Mesenteric fat pad (tissue), 1 donor: Measurements from ENCODE around the gene THAP4. TPM values are rescaled to one million over a fixed set of nuclear protein-coding genes. Genes with fewer than 3 reads are reported as not detected.
"Not testable (repeated sequence)": the region's sequence is repeated elsewhere in the genome, so short reads cannot be mapped to it uniquely, and the experiment has no call there.

Experiments
- DNase-seq: peaks from one replicate; pipeline ENCODE4 v3.0.0-alpha.2; 2020; ENCODE audit warnings: low spot score
- total RNA-seq: library from RNA; stranded (reverse); fragmentation: NEBNext Ultra II Directional; extraction: Animal tissue kit (Norgen Biotek cat#: 25700); gene quantifications from one replicate; pipeline ENCODE4 v1.2.1, GENCODE V29; 2021
- donor health status: DM: yes; HTN: yes; CAD: no.

The THAP4 gene
- total RNA-seq, 1 donor from 2014 or later = 48.7 TPM

GRCh38 chr2:241665731-241666440 lies 28.9 kb upstream of the THAP4 start:
- DNase-seq = no peak

- not testable (repeated sequence) for DNase-seq
Observed at GRCh38 chr2:241662731-241663130, 25.8 kb upstream of the THAP4 start.

GRCh38 chr2:241660593-241661213 lies 23.7 kb upstream of the THAP4 start:
- DNase-seq = no peak

DNA sequence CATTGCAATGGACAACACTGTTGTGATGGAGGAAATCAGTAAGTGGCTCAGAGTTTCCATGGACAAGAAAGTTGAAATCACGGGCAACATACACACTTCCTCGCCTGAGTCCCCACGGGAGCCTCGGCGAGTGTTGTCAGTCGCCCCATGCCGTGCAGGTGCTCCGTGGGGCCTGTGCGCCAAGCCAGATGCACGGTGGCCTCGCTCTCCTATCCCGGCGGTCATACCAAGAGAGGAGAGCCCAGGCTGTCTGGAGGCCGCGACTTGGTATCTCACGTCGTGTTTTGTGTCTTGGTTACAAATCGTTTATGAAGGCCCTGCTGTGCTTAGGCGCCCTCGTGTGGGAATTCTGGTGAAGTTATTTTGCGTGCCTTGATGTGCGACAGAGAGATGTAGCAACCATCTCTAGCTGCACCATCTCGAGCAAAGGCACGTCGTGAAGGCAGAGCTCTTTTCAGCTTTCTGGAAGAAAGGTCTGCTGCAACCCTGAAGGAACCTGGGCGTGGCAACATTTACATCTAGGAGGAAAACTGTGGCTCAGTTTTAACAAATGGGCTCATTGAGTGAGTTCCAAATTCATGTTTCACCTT lies 22.3 kb upstream of the THAP4 start:
- DNase-seq = no peak

DNA sequence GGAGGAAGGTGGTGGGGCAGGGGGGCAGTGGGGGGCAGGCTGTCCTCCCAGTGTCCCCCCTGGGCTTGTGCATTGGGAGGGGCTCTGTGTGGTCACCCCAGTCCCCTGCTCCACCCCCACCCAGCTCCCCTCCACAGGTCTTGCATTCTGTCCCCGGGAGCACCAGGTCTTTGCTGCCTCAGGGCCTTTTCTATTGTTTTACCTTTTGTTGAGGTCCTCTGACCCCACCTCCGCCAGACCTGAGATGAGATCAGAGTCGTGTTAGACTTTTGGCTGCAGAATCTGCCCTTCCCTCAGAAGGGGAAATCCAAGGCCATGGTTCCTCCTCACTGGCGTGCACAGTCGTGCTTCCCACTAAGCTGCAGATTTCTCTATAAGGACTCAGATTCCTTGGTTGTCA lies 21.3 kb upstream of the THAP4 start:
- no peak for DNase-seq

- DNase-seq = no peak
Observed at GRCh38 chr2:241657786-241658254, 20.9 kb upstream of the THAP4 start.

- no peak for DNase-seq
Observed at GRCh38 chr2:241656190-241656741, 19.3 kb upstream of the THAP4 start.

GRCh38 chr2:241655516-241656189 lies 18.7 kb upstream of the THAP4 start:
- no peak for DNase-seq

DNA sequence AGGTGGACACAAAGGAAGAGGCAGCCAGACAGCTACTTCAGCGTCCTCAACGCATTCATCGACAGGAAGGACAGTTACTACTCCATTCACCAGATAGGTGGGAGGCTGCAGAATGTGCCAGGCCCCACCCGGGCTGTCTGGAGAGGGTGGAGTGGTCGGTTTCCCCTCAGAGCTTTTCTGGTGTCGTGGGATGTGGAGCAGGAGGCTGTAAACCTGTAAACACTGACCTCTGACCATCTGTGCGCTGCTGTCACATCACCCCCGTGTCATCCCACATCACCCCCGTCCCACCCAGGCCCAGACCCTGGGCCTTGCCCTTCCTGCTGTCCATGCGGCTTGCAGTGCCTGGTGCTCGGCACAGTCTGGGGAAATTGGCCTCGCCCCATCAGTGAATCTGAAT lies 17.6 kb upstream of the THAP4 start:
- DNase-seq = no peak

- no peak for DNase-seq
Observed at GRCh38 chr2:241653210-241653750, 16.3 kb upstream of the THAP4 start.

GRCh38 chr2:241652722-241653121 lies 15.8 kb upstream of the THAP4 start:
- no peak for DNase-seq

DNA sequence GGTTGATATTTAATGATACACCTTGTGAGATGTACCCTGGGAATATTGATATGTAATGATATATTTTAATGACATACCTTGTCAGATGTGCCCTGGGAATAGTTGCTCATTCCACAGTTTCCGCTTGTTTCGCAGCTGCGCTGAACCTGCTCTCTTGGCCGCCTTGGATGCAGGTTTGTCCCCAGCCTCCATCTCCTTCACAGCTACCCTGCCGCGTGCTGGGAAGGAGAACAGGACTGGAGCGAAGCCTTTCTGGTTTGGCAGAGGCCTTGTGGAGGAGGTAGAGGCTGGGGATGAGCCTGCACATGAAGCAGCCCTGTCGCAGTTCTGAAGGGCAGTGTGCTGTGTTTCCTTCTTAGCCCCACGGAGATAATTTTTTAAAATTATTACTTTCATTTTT lies 15.2 kb upstream of the THAP4 start:
- no peak for DNase-seq

DNA sequence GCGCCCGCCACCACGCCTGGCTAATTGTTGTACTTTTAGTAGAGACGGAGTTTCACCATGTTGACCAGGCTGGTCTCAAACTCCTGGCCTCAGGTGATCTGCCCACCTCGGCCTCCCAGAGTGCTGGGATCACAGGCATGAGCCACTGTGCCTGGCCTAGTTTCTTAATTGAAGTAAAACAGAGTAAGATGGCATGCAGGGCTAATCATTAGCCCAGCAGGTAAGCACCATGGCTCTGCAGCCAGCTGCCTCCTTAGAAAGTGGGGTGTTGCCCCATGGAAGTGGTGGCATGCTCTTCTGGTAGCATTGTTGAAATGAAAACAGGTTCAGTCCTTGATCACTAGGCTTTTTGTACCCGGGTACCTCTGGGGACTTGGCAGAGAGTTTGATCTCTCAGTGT lies 13.0 kb upstream of the THAP4 start:
- no peak for DNase-seq

DNA sequence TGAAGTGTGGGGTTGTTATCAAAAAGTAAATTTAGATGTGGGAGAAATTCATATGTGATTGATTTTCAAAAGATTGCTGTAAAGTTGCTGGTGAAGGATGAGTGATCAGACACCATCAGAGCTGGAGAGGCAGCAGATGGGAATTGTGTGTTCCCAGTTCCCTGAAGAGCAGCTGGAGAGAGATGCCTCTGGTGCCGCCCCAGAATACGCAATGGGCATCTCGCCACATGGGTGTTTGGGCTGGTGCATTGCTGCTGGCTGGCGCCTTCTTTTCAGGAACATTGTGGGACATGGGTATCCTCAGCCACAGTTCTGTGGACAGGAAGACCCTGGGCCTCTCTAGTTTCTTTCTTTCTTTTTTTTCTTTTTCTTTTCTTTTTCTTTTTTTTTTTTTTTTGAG lies 12.4 kb upstream of the THAP4 start:
- DNase-seq = no peak

DNA sequence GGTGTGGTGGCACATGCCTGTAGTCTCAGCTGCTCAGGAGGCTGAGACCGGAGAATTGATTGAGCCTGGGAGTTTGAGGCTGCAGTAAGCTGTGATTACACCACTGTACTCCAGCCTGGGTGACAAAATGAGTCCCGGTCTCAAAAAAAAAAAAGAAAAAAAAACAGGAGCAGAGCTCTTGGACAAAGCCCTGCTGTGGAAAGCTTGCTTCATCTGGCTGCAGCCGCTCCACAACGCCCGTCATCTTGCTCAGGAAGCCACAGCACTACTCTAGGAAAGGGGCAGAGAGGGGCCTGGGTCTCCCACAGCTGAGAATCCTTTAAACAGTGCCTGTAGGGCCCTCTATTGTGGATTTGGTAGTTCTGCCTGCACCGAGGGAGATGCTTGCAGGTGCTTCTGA lies 11.5 kb upstream of the THAP4 start:
- no peak for DNase-seq

- no peak for DNase-seq
Observed at GRCh38 chr2:241645915-241646645, 9.1 kb upstream of the THAP4 start.

- DNase-seq = no peak
Observed at GRCh38 chr2:241645056-241645914, 8.3 kb upstream of the THAP4 start.

- DNase-seq = no peak
Observed at GRCh38 chr2:241641631-241642030, 4.7 kb upstream of the THAP4 start.

DNA sequence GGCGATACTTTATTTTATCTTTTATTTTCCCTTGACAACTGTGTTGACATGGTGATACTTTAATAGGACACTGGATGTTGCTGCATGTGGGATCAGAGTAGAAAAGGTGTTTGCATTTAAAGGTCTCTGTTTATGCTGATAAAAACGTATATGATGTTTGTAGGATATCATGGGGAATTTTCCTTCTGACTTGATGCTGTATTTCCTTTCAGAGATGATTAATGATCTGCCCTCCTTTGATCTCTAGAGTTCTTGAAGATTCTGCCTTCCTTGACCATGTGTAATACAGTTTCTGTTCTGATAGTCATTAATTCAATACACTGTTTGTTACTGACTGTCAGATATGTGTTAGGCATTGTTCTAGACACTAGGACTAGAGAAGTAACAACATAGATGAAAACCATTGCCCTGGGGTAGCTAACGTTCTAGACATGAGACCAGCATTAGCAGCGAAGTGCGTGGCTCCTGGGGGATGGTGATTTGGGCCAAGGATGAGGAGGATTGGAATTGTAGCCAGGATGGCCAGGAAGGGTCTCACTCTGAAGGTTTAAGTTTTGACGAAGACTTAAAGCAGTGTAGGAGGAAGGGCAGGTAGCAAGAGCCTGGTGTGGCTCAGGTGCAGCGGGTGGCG lies 3.3 kb upstream of the THAP4 start:
- DNase-seq = no peak
